ENCODE data around the gene ZC3H4. TPM values are rescaled to one million over a fixed set of nuclear protein-coding genes. Genes with fewer than 3 reads are reported as not detected.

Gene ZC3H4
- total and polyA plus RNA-seq, 9 of the 15 experiments (the other 6 are each of a cell fraction or from before 2014, with no cell fraction given), result 2.2 to 75.6 (median 18.3) TPM

- ChIA-PET CTCF (ENCODE audit: low intra/inter-chr PET ratio) (no interaction called here), POLR2A (interaction anchor here (1.4 kb wide), 1 partner anchor 39 kb away, joined by 3 read pairs; no protein-coding TSS in a partner anchor)
- Histone ChIP-seq H3K27me3 (ENCODE audit: control insufficient read depth in 2 of 2, insufficient read depth in 2 of 2, low read length in 2 of 2) (peaks cover 17 to 27% of the 10 kb centered on the region in 2 experiments; a peak in 4 of 5 replicates), H2AFZ (ENCODE audit: low read depth, low read length) (0 out of 2 replicates have a peak overlapping the region, but pooled peaks have one; percentile 51), H3K9me1 (ENCODE audit: control insufficient read depth, insufficient read depth, low read length) (no peaks in the 10 kb centered on the region), H3K4me3 (no peak overlapping the region), H3K4me2 (ENCODE audit: insufficient read depth, low read length) (peak overlapping the region; percentile 64; the same call in 1 of the 2 replicates), H3K9me3 (replicated peaks; ENCODE audit: control insufficient read depth, insufficient read depth, low read depth, low read length) (no peaks in the 10 kb centered on the region), H3K9ac (ENCODE audit: insufficient read depth in 1 of 2, low read depth in 2 of 2, low read length in 2 of 2) (no peak overlapping the region), H3K79me2 (ENCODE audit: control insufficient read depth, insufficient read depth, low read length) (no peaks in the 10 kb centered on the region), H4K20me1 (replicated peaks; ENCODE audit: control insufficient read depth, insufficient read depth, low read length) (no peaks in the 10 kb centered on the region), H3K4me1 (replicated peaks in 1 of 2; ENCODE audit: control insufficient read depth in 2 of 2, insufficient read depth in 2 of 2, low read length in 2 of 2) (peaks cover 0 to 40% of the 10 kb centered on the region in 2 experiments; a peak in 3 of 5 replicates), H3K27ac (ENCODE audit: extremely low read depth, low read depth, low read length) (no peak overlapping the region), H3K36me3 (ENCODE audit: control insufficient read depth, insufficient read depth, low read length) (no peaks in the 10 kb centered on the region)
- 15% methylated on average over 13 of the region's 13 CpGs for WGBS (ENCODE audit: insufficient coverage, low coverage, missing lambda C conversion rate)
- FAIRE-seq, result no peak
- ATAC-seq, result no peak
- in situ Hi-C loops (cut with MboI) (no loop called here), intact Hi-C loops (cut with micrococcal nuclease) (loop anchor here (10.0 kb wide), 1 partner anchor 46 kb away; no protein-coding TSS in a partner anchor)
- TF ChIP-seq ZNF318 (IDR thresholded peaks at IDR 0.05; ENCODE audit: borderline replicate concordance in 1 of 2, low read depth in 1 of 2) (no peak), ZNF696 (CRISPR knock-in tag; conservative IDR thresholded peaks at IDR 0.05) (no peak), ZBTB2 (IDR thresholded peaks at IDR 0.05) (0 out of 2 replicates have a peak, but pooled peaks have one; percentile 22)
- BruUV-seq (replicated peaks), result no TSS peak
- DNase-seq (ENCODE audit: extremely low read depth in 1 of 4, low spot score in 3 of 4), result no peak
Observed at GRCh38 chr19:47018923-47019322, 94.7 kb downstream of the ZC3H4 start.
